Effector memory CD8-positive, alpha-beta T cell (primary cell): ENCODE measurements around the gene SMIM21.

Experiments
- ATAC-seq: fragments of 150-1000 bp; cut with Tn5 transposase; replicated peaks from 2 replicates; pipeline ENCODE4 v1.10.0; 2021; ENCODE audit warnings: mild to moderate bottlenecking, moderate library complexity
- DNase-seq, 3 experiments: peaks; one replicate each; pipeline ENCODE4 v3.0.0; 2021
- H3K27ac Mint-ChIP-seq, 2 donors: one replicate each; pipeline ENCODE4 v1.8.0; 2022; ENCODE audit warnings: mild to moderate bottlenecking in 2 of 2, mixed read lengths in 2 of 2, moderate library complexity in 2 of 2
- H3K27me3 Mint-ChIP-seq, 2 donors: one replicate each; pipeline ENCODE4 v1.8.0; 2022; ENCODE audit warnings: mixed read lengths in 2 of 2
- H3K36me3 Mint-ChIP-seq: one replicate; pipeline ENCODE4 v1.8.0; 2022; ENCODE audit warnings: mild to moderate bottlenecking, moderate library complexity, mixed read lengths; ENCODE audit not compliant: insufficient read depth
- H3K4me1 Mint-ChIP-seq, 2 donors: one replicate each; pipeline ENCODE4 v1.8.0; 2022; ENCODE audit warnings: low read depth in 2 of 2, mixed read lengths in 2 of 2
- H3K4me3 Mint-ChIP-seq, 2 donors: one replicate each; pipeline ENCODE4 v1.8.0; 2022; ENCODE audit warnings: mild to moderate bottlenecking in 2 of 2, mixed read lengths in 2 of 2, moderate library complexity in 2 of 2
- H3K9me3 Mint-ChIP-seq, 2 donors: one replicate each; pipeline ENCODE4 v1.8.0; 2022; ENCODE audit warnings: mixed read lengths in 2 of 2

The SMIM21 gene

DNA sequence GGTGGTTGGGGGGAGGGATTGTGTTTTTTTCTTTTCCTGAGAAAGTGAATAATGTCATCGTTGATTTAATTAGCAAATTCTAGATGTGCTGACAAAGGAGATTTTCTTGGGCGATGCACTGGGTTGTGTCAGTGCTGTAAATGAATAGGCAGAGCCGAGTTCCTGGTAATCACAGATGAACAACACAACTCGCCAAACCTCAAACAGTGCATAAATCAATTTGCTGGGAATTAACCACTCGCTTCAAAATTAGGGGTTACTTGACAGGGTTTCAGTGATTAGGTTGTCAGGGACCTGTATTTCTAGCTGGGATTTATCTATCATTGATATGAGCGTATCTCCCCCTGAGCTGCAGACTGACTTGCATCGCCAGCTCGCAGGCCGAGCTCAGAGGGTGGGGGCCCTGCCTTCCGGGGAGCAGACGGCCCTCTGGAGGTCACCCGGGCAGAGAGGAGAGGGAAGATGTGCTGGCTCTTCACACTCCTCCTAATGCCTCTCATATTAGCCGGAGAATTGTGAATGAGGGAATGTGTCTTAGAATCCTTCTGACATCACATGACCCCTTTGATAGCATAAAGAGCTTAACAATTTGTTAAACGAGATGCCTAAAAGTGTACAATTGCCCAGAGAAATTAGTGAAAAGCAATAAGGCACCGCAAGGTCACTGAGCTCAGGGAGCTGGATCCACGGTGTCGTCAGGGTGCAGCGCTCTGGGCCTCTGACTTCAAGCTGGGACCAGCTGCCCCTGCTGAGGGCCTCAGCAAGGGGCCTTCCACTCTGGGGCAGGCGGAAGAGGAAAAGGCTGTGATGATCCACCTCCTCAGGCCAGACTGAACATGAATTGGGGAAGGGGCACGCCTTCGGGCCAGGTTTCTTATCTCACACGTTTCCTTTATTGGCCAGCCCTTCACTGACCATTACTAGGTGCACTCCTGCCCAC is 48.9 kb downstream of the SMIM21 start:
- Mint-ChIP-seq H3K36me3 (no peaks in the 10 kb centered on the region), H3K27me3 (peaks cover 68 to 69% of the 10 kb centered on the region in 2 donors), H3K4me1 (no peaks in the 10 kb centered on the region), H3K27ac (no peak overlapping the region), H3K9me3 (no peaks in the 10 kb centered on the region), H3K4me3 (no peak overlapping the region)
- no peak for ATAC-seq
- no peak for DNase-seq

DNA sequence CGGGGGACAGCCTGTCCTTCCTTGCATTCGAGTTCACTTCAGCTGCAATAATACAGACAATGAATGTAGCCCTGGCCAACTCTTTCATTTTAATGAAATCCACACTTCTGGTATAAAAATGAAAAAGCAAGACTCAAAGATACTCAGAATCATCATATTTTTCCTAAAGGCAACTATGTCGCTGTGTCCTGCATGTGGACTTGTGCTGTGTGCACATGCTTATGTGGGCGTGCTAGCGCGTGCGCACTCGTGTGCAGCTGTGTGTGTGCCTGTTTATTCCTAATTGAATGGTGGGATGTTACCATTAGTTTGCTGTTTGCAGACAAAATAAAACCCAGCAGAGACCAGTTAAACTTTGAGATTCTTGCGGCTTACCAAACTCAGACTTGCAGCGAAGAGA is 49.6 kb downstream of the SMIM21 start:
- Mint-ChIP-seq H3K36me3 (no peaks in the 10 kb centered on the region), H3K4me3 (no peak overlapping the region), H3K9me3 (no peaks in the 10 kb centered on the region), H3K27ac (no peak overlapping the region), H3K27me3 (peaks cover 66% of the 10 kb centered on the region in 2 donors), H3K4me1 (no peaks in the 10 kb centered on the region)
- no peak for ATAC-seq
- no peak for DNase-seq

GRCh38 chr18:75377258-75377657 is 50.2 kb downstream of the SMIM21 start:
- Mint-ChIP-seq H3K4me1 (no peaks in the 10 kb centered on the region), H3K4me3 (no peak overlapping the region), H3K27me3 (peaks cover 66 to 68% of the 10 kb centered on the region in 2 donors), H3K27ac (no peak overlapping the region), H3K9me3 (no peaks in the 10 kb centered on the region), H3K36me3 (no peaks in the 10 kb centered on the region)
- no peak for ATAC-seq
- DNase-seq: no peak

- H3K36me3 Mint-ChIP-seq: no peaks in the 10 kb centered on the region
- ATAC-seq (no peak), DNase-seq (no peak)
- no peak overlapping the region for H3K4me3 Mint-ChIP-seq
- H3K27ac Mint-ChIP-seq: no peak overlapping the region
- H3K9me3 Mint-ChIP-seq: no peaks in the 10 kb centered on the region
- no peaks in the 10 kb centered on the region for H3K4me1 Mint-ChIP-seq
- peaks cover 59 to 68% of the 10 kb centered on the region in 2 donors for H3K27me3 Mint-ChIP-seq
Observed at GRCh38 chr18:75376004-75376403, 51.5 kb downstream of the SMIM21 start.

DNA sequence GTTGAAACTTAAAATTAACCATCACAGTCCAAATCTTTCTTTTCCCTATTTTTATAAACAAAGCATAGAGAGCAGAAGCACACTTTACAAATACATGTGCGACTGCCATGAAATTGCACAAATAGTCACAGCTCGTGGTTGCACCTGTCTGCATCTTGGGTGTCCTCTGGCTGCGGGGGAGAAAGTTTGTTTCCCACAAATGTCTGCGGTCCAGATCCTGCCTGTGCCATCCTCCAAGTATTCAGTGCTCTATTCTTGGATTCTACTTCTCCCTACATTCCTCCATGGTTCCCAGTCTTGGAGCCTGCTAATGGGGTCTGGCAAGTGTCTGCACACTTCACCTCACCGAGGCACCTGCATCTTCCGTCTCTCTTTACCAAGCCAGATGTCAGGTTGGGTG is 52.2 kb downstream of the SMIM21 start:
- no peak overlapping the region for H3K27ac Mint-ChIP-seq
- H3K36me3 Mint-ChIP-seq: no peaks in the 10 kb centered on the region
- no peaks in the 10 kb centered on the region for H3K9me3 Mint-ChIP-seq
- ATAC-seq: no peak
- no peak for DNase-seq
- no peaks in the 10 kb centered on the region for H3K4me1 Mint-ChIP-seq
- no peak overlapping the region for H3K4me3 Mint-ChIP-seq
- peaks cover 56 to 68% of the 10 kb centered on the region in 2 donors for H3K27me3 Mint-ChIP-seq

- Mint-ChIP-seq H3K9me3 (no peaks in the 10 kb centered on the region), H3K4me3 (no peak overlapping the region), H3K27ac (no peak overlapping the region), H3K36me3 (no peaks in the 10 kb centered on the region), H3K4me1 (no peaks in the 10 kb centered on the region), H3K27me3 (peaks cover 48 to 67% of the 10 kb centered on the region in 2 donors)
- ATAC-seq (no peak), DNase-seq (no peak)
Observed at GRCh38 chr18:75374466-75374865, 53.0 kb downstream of the SMIM21 start.

GRCh38 chr18:75369026-75369721 is 58.3 kb downstream of the SMIM21 start:
- no peak overlapping the region for H3K27ac Mint-ChIP-seq
- peaks cover 0 to 1% of the 10 kb centered on the region in 2 donors for H3K4me1 Mint-ChIP-seq
- peaks cover 24 to 47% of the 10 kb centered on the region in 2 donors for H3K27me3 Mint-ChIP-seq
- no peak overlapping the region for H3K4me3 Mint-ChIP-seq
- DNase-seq (no peak), ATAC-seq (no peak)
- H3K36me3 Mint-ChIP-seq: no peaks in the 10 kb centered on the region
- H3K9me3 Mint-ChIP-seq: no peaks in the 10 kb centered on the region

GRCh38 chr18:75365837-75366236 is 61.7 kb downstream of the SMIM21 start:
- H3K27me3 Mint-ChIP-seq: peaks cover 7 to 21% of the 10 kb centered on the region in 2 donors
- H3K36me3 Mint-ChIP-seq: no peaks in the 10 kb centered on the region
- no peak overlapping the region for H3K4me3 Mint-ChIP-seq
- no peak overlapping the region for H3K27ac Mint-ChIP-seq
- H3K9me3 Mint-ChIP-seq: no peaks in the 10 kb centered on the region
- H3K4me1 Mint-ChIP-seq: peaks cover 0 to 1% of the 10 kb centered on the region in 2 donors
- DNase-seq (peak in 1 of 3 experiments; percentile 5), ATAC-seq (peak; percentile 29)

DNA sequence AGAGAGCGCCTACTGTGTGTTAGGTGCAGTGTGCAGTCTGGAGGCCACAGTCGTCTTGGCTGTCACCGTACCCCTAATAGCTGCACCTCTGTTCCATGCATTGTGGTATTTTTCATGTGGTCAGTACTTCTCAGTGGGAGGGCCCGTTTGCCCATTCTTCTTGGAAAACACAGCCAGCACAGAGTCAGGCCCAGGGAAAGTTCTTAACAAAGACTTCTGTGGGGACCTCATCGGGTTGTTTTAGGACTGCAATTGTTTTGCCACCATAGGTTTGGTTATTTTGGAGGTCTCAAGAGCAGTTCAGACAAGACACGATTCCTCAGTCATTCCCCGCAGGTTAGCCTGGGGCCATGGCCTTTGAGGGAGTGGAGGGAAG is 62.3 kb downstream of the SMIM21 start:
- Mint-ChIP-seq H3K36me3 (no peaks in the 10 kb centered on the region), H3K4me1 (peaks cover 0 to 1% of the 10 kb centered on the region in 2 donors), H3K27me3 (peaks cover 5 to 15% of the 10 kb centered on the region in 2 donors), H3K27ac (no peak overlapping the region), H3K4me3 (no peak overlapping the region), H3K9me3 (no peaks in the 10 kb centered on the region)
- no peak for ATAC-seq
- DNase-seq: no peak

- no peak overlapping the region for H3K27ac Mint-ChIP-seq
- H3K36me3 Mint-ChIP-seq: no peaks in the 10 kb centered on the region
- no peaks in the 10 kb centered on the region for H3K9me3 Mint-ChIP-seq
- no peak overlapping the region for H3K4me3 Mint-ChIP-seq
- DNase-seq: no peak
- peaks cover 0 to 1% of the 10 kb centered on the region in 2 donors for H3K4me1 Mint-ChIP-seq
- no peak for ATAC-seq
- peaks cover 7 to 14% of the 10 kb centered on the region in 2 donors for H3K27me3 Mint-ChIP-seq
Observed at GRCh38 chr18:75364512-75365253, 62.8 kb downstream of the SMIM21 start.

DNA sequence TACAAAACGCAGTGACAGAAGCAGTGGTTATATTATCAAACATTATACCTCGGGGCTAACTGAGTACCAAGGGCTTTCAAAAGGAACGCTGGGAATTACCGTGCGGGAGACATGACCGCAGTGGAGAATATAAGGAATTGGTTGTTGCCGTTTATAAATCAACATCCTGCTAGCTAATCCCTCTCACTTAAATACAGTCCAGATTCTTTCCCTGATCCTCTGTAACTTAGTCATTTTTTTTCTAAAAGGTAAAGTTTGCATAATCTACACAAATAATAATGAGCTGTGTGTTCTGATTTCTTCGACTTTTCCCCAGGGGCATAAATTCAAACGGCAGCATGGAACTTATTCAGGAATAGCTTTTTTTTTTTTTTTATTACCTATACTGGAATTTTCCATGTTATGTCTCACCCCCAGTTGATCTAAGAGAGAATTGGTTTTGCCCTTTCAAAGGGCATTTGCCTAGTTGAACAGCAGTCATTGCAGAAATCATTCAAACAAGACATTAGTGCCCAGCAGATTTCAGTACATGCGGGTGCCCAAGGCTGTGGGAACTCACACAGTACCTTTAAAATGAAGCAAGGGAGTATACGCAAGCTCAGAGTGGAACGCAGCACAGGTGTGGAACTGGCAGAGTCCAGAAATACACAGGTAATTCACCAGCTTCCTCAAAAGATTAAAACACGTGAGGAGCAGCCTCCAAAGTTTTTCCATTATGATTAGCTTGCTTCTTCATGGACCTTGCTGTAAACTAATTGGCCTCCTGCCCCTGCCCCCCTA is 63.9 kb downstream of the SMIM21 start:
- ATAC-seq (no peak), DNase-seq (no peak)
- no peak overlapping the region for H3K27ac Mint-ChIP-seq
- peaks cover 0 to 1% of the 10 kb centered on the region in 2 donors for H3K4me1 Mint-ChIP-seq
- no peaks in the 10 kb centered on the region for H3K9me3 Mint-ChIP-seq
- H3K27me3 Mint-ChIP-seq: peaks cover 13 to 23% of the 10 kb centered on the region in 2 donors
- no peak overlapping the region for H3K4me3 Mint-ChIP-seq
- no peaks in the 10 kb centered on the region for H3K36me3 Mint-ChIP-seq

DNA sequence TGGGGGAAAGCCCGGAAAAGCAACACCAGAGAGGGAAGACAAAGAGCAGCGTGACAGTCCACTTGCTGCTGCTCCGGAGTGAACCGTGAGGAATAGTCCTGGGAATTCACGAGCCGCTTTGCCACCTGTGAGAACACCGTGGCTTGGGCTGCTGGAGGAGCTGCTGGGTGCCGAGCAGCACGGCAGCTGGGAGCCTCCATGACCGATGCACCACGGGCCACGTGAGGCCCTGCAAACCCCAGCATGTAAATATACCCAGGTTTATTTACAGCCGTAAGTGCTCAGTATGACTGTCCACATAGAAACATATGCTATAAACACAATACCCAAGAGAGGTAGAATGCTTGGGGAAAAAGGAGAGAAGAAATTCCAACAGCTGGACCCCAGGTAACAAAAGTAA is 65.1 kb downstream of the SMIM21 start:
- peaks cover 0 to 1% of the 10 kb centered on the region in 2 donors for H3K4me1 Mint-ChIP-seq
- no peaks in the 10 kb centered on the region for H3K36me3 Mint-ChIP-seq
- H3K9me3 Mint-ChIP-seq: no peaks in the 10 kb centered on the region
- ATAC-seq (no peak), DNase-seq (no peak)
- no peak overlapping the region for H3K4me3 Mint-ChIP-seq
- H3K27ac Mint-ChIP-seq: no peak overlapping the region
- H3K27me3 Mint-ChIP-seq: peaks cover 15 to 23% of the 10 kb centered on the region in 2 donors

- no peaks in the 10 kb centered on the region for H3K36me3 Mint-ChIP-seq
- peaks cover 0 to 1% of the 10 kb centered on the region in 2 donors for H3K4me1 Mint-ChIP-seq
- H3K27me3 Mint-ChIP-seq: peaks cover 21 to 23% of the 10 kb centered on the region in 2 donors
- H3K9me3 Mint-ChIP-seq: no peaks in the 10 kb centered on the region
- ATAC-seq (no peak), DNase-seq (no peak)
- H3K4me3 Mint-ChIP-seq: no peak overlapping the region
- H3K27ac Mint-ChIP-seq: no peak overlapping the region
Observed at GRCh38 chr18:75360941-75361340, 66.6 kb downstream of the SMIM21 start.
